ENCODE results near the gene LBH. TPM values are rescaled to one million over a fixed set of nuclear protein-coding genes. Genes with fewer than 3 reads are reported as not detected.

The LBH gene
- total and polyA plus RNA-seq, 2 of the 13 experiments (the other 11 are each of a cell fraction or from before 2014, with no cell fraction given) = 0.09 to 0.25 TPM

DNA sequence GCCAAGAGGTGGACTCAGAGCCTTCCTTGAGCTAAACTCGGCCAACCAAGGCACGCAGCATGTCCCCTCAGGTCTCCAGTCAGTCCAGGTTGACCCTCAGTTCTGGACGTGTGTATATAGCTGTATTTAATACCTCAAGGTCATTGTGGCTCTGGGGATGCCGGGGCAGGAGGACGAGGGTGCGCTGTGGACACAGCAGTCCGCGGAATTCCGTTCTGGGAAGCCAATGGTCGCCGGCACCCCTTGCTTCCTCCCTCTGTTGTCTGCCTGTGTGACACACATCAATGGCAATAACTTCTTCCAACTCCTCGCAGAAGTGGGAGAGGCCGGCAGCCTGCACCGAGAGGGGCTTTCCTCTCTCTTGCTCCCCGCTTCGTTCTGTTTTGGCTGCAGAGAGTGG lies 27.7 kb downstream of the LBH start:
- Histone ChIP-seq H2AFZ (ENCODE audit: low read length) (no peak overlapping the region), H3K4me3 (replicated peaks in 1 of 3; ENCODE audit: insufficient read depth in 1 of 3, low read depth in 2 of 3, low read length in 3 of 3) (no peak overlapping the region), H3K27ac (ENCODE audit: extremely low read length, insufficient read depth, low read length) (no peak overlapping the region), H3K9ac (ENCODE audit: insufficient read depth, low read depth, low read length) (no peak overlapping the region), H3K79me2 (ENCODE audit: insufficient read depth, low read length) (no peaks in the 10 kb centered on the region), H4K20me1 (ENCODE audit: insufficient read depth, low read length) (no peaks in the 10 kb centered on the region), H3K4me1 (ENCODE audit: insufficient read depth, low read length) (no peaks in the 10 kb centered on the region), H3K9me3 (ENCODE audit: low read length) (no peaks in the 10 kb centered on the region), H3K36me3 (replicated peaks in 1 of 2; ENCODE audit: control insufficient read depth in 1 of 2, insufficient read depth in 2 of 2, low read length in 2 of 2) (no peaks in the 10 kb centered on the region), H3K4me2 (ENCODE audit: low read depth, low read length) (no peak overlapping the region), H3K27me3 (ENCODE audit: control insufficient read depth in 1 of 2, insufficient read depth in 2 of 2, low read length in 2 of 2) (peaks cover 0 to 18% of the 10 kb centered on the region in 2 experiments; a peak in 2 of 5 replicates)
- DNase-seq (ENCODE audit: low spot score) = no peak
- in situ Hi-C loops (cut with HindIII; ENCODE audit: extremely low pct_ligation_motif_present, low pct_unique_long_range_greater_than_20kb) = no loop called here
- ChIA-PET POLR2A (no interaction called here), CTCF (ENCODE audit: low intra/inter-chr PET ratio, low total read pairs) (no interaction called here)
- no peak for ATAC-seq
- intact Hi-C loops (cut with micrococcal nuclease; ENCODE audit: unreplicated experiment) = no loop called here
- FAIRE-seq = no peak
- BruUV-seq (replicated peaks) = no TSS peak
- WGBS (ENCODE audit: low lambda C conversion rate) = 62% methylated on average over 14 of the region's 16 CpGs
- TF ChIP-seq ZNF484 (CRISPR knock-in tag; IDR thresholded peaks at IDR 0.05; ENCODE audit: borderline replicate concordance, low read depth) (no peak), ZSCAN12 (CRISPR knock-in tag; IDR thresholded peaks at IDR 0.05) (no peak), JUN (CRISPR knock-in tag; IDR thresholded peaks at IDR 0.05) (no peak), ZNF546 (CRISPR knock-in tag; conservative IDR thresholded peaks at IDR 0.05) (no peak), ZFP82 (CRISPR knock-in tag; IDR thresholded peaks at IDR 0.05; ENCODE audit: borderline replicate concordance) (no peak), BORCS8-MEF2B (CRISPR knock-in tag; IDR thresholded peaks at IDR 0.05) (no peak), ZNF235 (CRISPR knock-in tag; IDR thresholded peaks at IDR 0.05; ENCODE audit: borderline replicate concordance) (no peak)
- TF ChIP-seq, protein P1, sequence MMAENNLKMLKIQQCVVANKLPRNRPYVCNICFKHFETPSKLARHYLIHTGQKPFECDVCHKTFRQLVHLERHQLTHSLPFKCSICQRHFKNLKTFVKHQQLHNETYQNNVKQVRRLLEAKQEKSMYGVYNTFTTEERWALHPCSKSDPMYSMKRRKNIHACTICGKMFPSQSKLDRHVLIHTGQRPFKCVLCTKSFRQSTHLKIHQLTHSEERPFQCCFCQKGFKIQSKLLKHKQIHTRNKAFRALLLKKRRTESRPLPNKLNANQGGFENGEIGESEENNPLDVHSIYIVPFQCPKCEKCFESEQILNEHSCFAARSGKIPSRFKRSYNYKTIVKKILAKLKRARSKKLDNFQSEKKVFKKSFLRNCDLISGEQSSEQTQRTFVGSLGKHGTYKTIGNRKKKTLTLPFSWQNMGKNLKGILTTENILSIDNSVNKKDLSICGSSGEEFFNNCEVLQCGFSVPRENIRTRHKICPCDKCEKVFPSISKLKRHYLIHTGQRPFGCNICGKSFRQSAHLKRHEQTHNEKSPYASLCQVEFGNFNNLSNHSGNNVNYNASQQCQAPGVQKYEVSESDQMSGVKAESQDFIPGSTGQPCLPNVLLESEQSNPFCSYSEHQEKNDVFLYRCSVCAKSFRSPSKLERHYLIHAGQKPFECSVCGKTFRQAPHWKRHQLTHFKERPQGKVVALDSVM (CRISPR knock-in tag; IDR thresholded peaks at IDR 0.05) = no peak
- TF ChIP-seq, protein P2, sequence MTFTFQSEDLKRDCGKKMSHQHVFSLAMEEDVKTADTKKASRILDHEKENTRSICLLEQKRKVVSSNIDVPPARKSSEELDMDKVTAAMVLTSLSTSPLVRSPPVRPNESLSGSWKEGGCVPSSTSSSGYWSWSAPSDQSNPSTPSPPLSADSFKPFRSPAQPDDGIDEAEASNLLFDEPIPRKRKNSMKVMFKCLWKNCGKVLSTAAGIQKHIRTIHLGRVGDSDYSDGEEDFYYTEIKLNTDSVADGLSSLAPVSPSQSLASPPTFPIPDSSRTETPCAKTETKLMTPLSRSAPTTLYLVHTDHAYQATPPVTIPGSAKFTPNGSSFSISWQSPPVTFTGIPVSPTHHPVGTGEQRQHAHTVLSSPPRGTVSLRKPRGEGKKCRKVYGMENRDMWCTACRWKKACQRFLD (CRISPR knock-in tag; IDR thresholded peaks at IDR 0.05; ENCODE audit: borderline replicate concordance) = no peak
- TF ChIP-seq, protein P3, sequence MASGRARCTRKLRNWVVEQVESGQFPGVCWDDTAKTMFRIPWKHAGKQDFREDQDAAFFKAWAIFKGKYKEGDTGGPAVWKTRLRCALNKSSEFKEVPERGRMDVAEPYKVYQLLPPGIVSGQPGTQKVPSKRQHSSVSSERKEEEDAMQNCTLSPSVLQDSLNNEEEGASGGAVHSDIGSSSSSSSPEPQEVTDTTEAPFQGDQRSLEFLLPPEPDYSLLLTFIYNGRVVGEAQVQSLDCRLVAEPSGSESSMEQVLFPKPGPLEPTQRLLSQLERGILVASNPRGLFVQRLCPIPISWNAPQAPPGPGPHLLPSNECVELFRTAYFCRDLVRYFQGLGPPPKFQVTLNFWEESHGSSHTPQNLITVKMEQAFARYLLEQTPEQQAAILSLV (CRISPR knock-in tag; IDR thresholded peaks at IDR 0.05; ENCODE audit: borderline replicate concordance) = no peak
- TF ChIP-seq, protein P4, sequence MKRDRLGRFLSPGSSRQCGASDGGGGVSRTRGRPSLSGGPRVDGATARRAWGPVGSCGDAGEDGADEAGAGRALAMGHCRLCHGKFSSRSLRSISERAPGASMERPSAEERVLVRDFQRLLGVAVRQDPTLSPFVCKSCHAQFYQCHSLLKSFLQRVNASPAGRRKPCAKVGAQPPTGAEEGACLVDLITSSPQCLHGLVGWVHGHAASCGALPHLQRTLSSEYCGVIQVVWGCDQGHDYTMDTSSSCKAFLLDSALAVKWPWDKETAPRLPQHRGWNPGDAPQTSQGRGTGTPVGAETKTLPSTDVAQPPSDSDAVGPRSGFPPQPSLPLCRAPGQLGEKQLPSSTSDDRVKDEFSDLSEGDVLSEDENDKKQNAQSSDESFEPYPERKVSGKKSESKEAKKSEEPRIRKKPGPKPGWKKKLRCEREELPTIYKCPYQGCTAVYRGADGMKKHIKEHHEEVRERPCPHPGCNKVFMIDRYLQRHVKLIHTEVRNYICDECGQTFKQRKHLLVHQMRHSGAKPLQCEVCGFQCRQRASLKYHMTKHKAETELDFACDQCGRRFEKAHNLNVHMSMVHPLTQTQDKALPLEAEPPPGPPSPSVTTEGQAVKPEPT (CRISPR knock-in tag; IDR thresholded peaks at IDR 0.05; ENCODE audit: low read depth) = no peak
